Measurements from ENCODE around the gene CBX5. TPM values are rescaled to one million over a fixed set of nuclear protein-coding genes. Genes with fewer than 3 reads are reported as not detected.

The CBX5 gene
- polyA plus RNA-seq, 1 donor from 2014 or later = 57.1 TPM

DNA sequence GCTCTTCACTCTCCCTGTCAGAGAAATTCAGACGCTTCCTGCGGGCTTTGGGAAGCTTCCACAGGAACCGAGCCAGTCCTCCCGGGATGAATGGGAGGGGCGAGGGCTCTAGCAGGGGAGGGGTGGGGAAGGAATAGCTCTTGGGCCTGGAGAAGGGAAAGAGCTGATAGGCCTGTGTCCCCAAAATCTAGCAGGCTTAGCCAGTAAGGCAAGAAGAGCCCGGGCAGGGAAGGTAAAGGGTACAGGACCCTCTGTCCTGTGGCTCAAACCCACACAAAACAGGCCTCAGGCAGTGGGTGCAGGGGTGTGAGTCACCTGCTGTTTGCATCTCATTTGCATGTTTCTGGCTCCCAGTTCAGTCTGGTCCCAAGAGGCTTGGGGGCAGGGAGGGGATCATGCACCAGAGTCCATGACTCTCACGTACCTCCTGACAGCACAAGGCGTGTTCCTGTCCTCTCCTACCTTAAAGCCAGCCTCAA lies 82.5 kb downstream of the CBX5 start:
- H3K27ac ChIP-seq (ENCODE audit: low read length) = no peak overlapping the region
- H3K79me2 ChIP-seq (replicated peaks; ENCODE audit: insufficient read depth, low read length) = no peaks in the 10 kb centered on the region
- H3K36me3 ChIP-seq (ENCODE audit: insufficient read depth, low read length) = no peaks in the 10 kb centered on the region
- H3K27me3 ChIP-seq (ENCODE audit: insufficient read depth, low read depth, low read length) = peaks cover 61% of the 10 kb centered on the region
- TF ChIP-seq, protein P1, sequence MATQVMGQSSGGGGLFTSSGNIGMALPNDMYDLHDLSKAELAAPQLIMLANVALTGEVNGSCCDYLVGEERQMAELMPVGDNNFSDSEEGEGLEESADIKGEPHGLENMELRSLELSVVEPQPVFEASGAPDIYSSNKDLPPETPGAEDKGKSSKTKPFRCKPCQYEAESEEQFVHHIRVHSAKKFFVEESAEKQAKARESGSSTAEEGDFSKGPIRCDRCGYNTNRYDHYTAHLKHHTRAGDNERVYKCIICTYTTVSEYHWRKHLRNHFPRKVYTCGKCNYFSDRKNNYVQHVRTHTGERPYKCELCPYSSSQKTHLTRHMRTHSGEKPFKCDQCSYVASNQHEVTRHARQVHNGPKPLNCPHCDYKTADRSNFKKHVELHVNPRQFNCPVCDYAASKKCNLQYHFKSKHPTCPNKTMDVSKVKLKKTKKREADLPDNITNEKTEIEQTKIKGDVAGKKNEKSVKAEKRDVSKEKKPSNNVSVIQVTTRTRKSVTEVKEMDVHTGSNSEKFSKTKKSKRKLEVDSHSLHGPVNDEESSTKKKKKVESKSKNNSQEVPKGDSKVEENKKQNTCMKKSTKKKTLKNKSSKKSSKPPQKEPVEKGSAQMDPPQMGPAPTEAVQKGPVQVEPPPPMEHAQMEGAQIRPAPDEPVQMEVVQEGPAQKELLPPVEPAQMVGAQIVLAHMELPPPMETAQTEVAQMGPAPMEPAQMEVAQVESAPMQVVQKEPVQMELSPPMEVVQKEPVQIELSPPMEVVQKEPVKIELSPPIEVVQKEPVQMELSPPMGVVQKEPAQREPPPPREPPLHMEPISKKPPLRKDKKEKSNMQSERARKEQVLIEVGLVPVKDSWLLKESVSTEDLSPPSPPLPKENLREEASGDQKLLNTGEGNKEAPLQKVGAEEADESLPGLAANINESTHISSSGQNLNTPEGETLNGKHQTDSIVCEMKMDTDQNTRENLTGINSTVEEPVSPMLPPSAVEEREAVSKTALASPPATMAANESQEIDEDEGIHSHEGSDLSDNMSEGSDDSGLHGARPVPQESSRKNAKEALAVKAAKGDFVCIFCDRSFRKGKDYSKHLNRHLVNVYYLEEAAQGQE (IDR thresholded peaks at IDR 0.05; ENCODE audit: borderline replicate concordance) = no peak
- TF ChIP-seq SMC3 (conservative IDR thresholded peaks at IDR 0.05; ENCODE audit: poor library complexity) (no peak), RAD21 (conservative IDR thresholded peaks at IDR 0.05) (no peak), TAF1 (IDR thresholded peaks at IDR 0.05; ENCODE audit: low read depth) (no peak), EP300 (conservative IDR thresholded peaks at IDR 0.05; ENCODE audit: poor library complexity, severe bottlenecking) (no peak)
- no peaks in the 10 kb centered on the region for H3K9me2 ChIP-seq (ENCODE audit: insufficient read depth, low read length)
- H3K9me3 ChIP-seq (ENCODE audit: low read length) = no peaks in the 10 kb centered on the region
- H2AFZ ChIP-seq (ENCODE audit: low read depth, low read length) = no peak overlapping the region
- no peak overlapping the region for H3K9ac ChIP-seq (ENCODE audit: low read length)
- no peak overlapping the region for H3K4me2 ChIP-seq (ENCODE audit: low read length)
- no peaks in the 10 kb centered on the region for H3F3A ChIP-seq (ENCODE audit: insufficient read depth, low read length, poor library complexity, severe bottlenecking)
- no peaks in the 10 kb centered on the region for H4K20me1 ChIP-seq (ENCODE audit: insufficient read depth)
- H3K4me3 ChIP-seq (ENCODE audit: low read length) = no peak overlapping the region

DNA sequence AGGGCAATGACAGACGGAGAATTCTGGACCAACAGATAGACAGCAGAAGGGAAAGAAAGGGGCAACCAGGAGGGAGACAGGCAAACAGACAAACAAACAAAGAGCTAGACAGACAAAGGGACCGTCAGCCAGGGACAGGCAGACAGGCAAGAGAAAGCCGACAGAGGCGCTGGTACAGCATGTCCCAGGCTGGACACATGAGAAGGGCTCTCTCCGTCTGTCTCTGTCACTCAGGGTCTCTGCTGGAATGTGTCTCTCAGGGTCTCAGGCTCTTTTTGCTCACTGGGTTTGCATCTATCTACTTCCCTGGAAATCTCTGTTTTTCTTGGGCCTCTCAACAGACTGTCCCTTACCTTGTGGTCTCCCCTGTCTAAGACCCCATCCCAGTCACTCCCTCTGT lies 82.9 kb downstream of the CBX5 start:
- Histone ChIP-seq H3F3A (ENCODE audit: insufficient read depth, low read length, poor library complexity, severe bottlenecking) (no peaks in the 10 kb centered on the region), H3K36me3 (ENCODE audit: insufficient read depth, low read length) (no peaks in the 10 kb centered on the region), H3K4me3 (ENCODE audit: low read length) (no peak overlapping the region), H3K9me2 (ENCODE audit: insufficient read depth, low read length) (no peaks in the 10 kb centered on the region), H3K27me3 (ENCODE audit: insufficient read depth, low read depth, low read length) (peaks cover 66% of the 10 kb centered on the region), H3K27ac (ENCODE audit: low read length) (no peak overlapping the region), H4K20me1 (ENCODE audit: insufficient read depth) (no peaks in the 10 kb centered on the region), H3K4me2 (ENCODE audit: low read length) (no peak overlapping the region), H3K79me2 (replicated peaks; ENCODE audit: insufficient read depth, low read length) (no peaks in the 10 kb centered on the region), H3K9me3 (ENCODE audit: low read length) (no peaks in the 10 kb centered on the region), H2AFZ (ENCODE audit: low read depth, low read length) (no peak overlapping the region), H3K9ac (ENCODE audit: low read length) (no peak overlapping the region)
- TF ChIP-seq, protein P1 (IDR thresholded peaks at IDR 0.05; ENCODE audit: borderline replicate concordance) = no peak
- TF ChIP-seq POLR2AphosphoS5 (IDR thresholded peaks at IDR 0.05) = no peak
- TF ChIP-seq EZH2 (IDR thresholded peaks at IDR 0.05; ENCODE audit: borderline replicate concordance, insufficient read depth, low read length, poor library complexity, severe bottlenecking) = no peak
- TF ChIP-seq TAF1 (IDR thresholded peaks at IDR 0.05; ENCODE audit: low read depth) = no peak
- no peak for TF ChIP-seq RAD21 (conservative IDR thresholded peaks at IDR 0.05)
- no peak for TF ChIP-seq EP300 (conservative IDR thresholded peaks at IDR 0.05; ENCODE audit: poor library complexity, severe bottlenecking)
- TF ChIP-seq, protein P2, sequence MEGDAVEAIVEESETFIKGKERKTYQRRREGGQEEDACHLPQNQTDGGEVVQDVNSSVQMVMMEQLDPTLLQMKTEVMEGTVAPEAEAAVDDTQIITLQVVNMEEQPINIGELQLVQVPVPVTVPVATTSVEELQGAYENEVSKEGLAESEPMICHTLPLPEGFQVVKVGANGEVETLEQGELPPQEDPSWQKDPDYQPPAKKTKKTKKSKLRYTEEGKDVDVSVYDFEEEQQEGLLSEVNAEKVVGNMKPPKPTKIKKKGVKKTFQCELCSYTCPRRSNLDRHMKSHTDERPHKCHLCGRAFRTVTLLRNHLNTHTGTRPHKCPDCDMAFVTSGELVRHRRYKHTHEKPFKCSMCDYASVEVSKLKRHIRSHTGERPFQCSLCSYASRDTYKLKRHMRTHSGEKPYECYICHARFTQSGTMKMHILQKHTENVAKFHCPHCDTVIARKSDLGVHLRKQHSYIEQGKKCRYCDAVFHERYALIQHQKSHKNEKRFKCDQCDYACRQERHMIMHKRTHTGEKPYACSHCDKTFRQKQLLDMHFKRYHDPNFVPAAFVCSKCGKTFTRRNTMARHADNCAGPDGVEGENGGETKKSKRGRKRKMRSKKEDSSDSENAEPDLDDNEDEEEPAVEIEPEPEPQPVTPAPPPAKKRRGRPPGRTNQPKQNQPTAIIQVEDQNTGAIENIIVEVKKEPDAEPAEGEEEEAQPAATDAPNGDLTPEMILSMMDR (IDR thresholded peaks at IDR 0.05; ENCODE audit: poor library complexity, severe bottlenecking) = no peak
- TF ChIP-seq SMC3 (conservative IDR thresholded peaks at IDR 0.05; ENCODE audit: poor library complexity) = no peak
- no peak for TF ChIP-seq MXI1 (conservative IDR thresholded peaks at IDR 0.05; ENCODE audit: poor library complexity, severe bottlenecking)

Measured in neural cell (in vitro differentiated cells).